Measurements from ENCODE around the gene DIRAS1.
A peak's percentile ranks its signal among the peaks of the same experiment; 100 is the strongest.

The DIRAS1 gene

DNA sequence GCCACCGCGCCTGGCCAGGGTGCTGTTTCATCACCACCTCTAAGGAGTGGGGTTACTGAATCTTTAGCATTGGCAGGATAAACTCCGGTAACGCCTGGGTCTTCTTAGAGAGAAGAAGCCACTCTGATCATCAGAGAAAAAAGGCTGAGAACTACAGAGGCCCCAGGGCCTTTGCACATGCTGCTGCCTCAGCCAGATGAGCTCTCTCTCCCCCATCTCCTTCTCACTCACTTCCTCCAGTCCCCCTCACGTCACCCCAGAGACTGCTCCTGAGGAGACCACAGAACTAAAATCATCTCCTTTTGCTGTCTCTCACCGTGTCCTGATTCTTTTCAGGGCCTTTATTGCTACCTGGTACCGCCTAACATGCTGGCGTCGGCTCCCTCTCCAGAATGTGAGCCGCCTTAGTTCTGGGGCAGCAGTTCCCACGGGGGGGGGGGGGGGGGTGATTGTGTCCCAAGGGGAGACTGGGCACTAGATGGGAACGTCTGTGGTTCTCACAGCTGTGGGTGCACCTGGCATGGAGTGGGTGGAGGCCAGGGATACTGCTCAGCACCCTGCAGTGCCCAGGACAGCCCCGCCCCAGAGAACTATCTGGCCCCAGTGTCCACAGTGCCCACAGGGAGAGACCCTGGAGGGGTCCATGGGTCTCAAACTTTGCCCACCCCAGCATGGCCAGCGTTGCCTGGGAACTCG lies 5.1 kb upstream of the DIRAS1 start:
- H4K20me1 ChIP-seq (ENCODE audit: insufficient read depth, low read length): no peaks in the 10 kb centered on the region
- no peaks in the 10 kb centered on the region for H3K79me2 ChIP-seq (ENCODE audit: low read length)
- H2AFZ ChIP-seq (ENCODE audit: low read depth, low read length): no peak overlapping the region
- H3K9me3 ChIP-seq (ENCODE audit: insufficient read depth, low read length): no peaks in the 10 kb centered on the region
- no peak overlapping the region for H3K9ac ChIP-seq (ENCODE audit: low read length)
- no peaks in the 10 kb centered on the region for H3K36me3 ChIP-seq (replicated peaks; ENCODE audit: low read depth, low read length)
- H3K4me3 ChIP-seq (ENCODE audit: low read length): no peak overlapping the region
- no peak for TF ChIP-seq EZH2phosphoT487 (IDR thresholded peaks at IDR 0.05; ENCODE audit: low read depth)
- TF ChIP-seq, protein P1, sequence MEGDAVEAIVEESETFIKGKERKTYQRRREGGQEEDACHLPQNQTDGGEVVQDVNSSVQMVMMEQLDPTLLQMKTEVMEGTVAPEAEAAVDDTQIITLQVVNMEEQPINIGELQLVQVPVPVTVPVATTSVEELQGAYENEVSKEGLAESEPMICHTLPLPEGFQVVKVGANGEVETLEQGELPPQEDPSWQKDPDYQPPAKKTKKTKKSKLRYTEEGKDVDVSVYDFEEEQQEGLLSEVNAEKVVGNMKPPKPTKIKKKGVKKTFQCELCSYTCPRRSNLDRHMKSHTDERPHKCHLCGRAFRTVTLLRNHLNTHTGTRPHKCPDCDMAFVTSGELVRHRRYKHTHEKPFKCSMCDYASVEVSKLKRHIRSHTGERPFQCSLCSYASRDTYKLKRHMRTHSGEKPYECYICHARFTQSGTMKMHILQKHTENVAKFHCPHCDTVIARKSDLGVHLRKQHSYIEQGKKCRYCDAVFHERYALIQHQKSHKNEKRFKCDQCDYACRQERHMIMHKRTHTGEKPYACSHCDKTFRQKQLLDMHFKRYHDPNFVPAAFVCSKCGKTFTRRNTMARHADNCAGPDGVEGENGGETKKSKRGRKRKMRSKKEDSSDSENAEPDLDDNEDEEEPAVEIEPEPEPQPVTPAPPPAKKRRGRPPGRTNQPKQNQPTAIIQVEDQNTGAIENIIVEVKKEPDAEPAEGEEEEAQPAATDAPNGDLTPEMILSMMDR (IDR thresholded peaks at IDR 0.05; ENCODE audit: low read depth, low read length): no peak
- H3K4me1 ChIP-seq (ENCODE audit: low read length): no peaks in the 10 kb centered on the region
- no peak overlapping the region for H3K27ac ChIP-seq (ENCODE audit: low read length)
- H3K27me3 ChIP-seq (ENCODE audit: low read depth, low read length): no peaks in the 10 kb centered on the region
- no peak overlapping the region for H3K4me2 ChIP-seq (ENCODE audit: low read length)

DNA sequence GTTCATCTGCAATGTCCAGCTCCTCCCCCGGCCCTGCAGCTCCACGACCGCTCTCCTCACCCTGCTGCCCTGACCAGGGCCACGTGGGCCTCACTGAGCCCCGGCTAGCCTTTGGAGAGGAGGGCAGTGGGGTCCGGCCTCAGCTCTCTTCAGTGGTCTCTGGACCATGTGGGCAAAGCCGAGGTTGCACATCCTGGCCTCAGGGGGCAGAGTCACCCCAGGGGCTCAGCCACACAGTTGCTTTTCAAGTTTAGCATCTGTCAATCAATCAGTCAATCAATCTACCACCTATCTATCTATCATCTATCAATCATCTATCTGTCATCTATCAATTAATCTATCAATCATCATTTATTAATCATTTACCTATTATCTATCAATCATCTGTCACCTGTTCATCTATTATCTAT lies 3.0 kb upstream of the DIRAS1 start:
- H3K4me2 ChIP-seq (ENCODE audit: low read length): no peak overlapping the region
- peaks cover under 1% of the 10 kb centered on the region; the same call in 1 of the 2 replicates for H3K27me3 ChIP-seq (ENCODE audit: low read depth, low read length)
- H2AFZ ChIP-seq (ENCODE audit: low read depth, low read length): no peak overlapping the region
- H3K4me1 ChIP-seq (ENCODE audit: low read length): no peaks in the 10 kb centered on the region
- H3K4me3 ChIP-seq (ENCODE audit: low read length): no peak overlapping the region
- H4K20me1 ChIP-seq (ENCODE audit: insufficient read depth, low read length): no peaks in the 10 kb centered on the region
- no peaks in the 10 kb centered on the region for H3K36me3 ChIP-seq (replicated peaks; ENCODE audit: low read depth, low read length)
- H3K9ac ChIP-seq (ENCODE audit: low read length): no peak overlapping the region
- H3K79me2 ChIP-seq (ENCODE audit: low read length): no peaks in the 10 kb centered on the region
- H3K9me3 ChIP-seq (ENCODE audit: insufficient read depth, low read length): no peaks in the 10 kb centered on the region
- TF ChIP-seq, protein P1 (IDR thresholded peaks at IDR 0.05; ENCODE audit: low read depth, low read length): 0 out of 2 replicates have a peak, but pooled peaks have one; percentile 6
- TF ChIP-seq EZH2phosphoT487 (IDR thresholded peaks at IDR 0.05; ENCODE audit: low read depth): no peak
- no peak overlapping the region for H3K27ac ChIP-seq (ENCODE audit: low read length)

DNA sequence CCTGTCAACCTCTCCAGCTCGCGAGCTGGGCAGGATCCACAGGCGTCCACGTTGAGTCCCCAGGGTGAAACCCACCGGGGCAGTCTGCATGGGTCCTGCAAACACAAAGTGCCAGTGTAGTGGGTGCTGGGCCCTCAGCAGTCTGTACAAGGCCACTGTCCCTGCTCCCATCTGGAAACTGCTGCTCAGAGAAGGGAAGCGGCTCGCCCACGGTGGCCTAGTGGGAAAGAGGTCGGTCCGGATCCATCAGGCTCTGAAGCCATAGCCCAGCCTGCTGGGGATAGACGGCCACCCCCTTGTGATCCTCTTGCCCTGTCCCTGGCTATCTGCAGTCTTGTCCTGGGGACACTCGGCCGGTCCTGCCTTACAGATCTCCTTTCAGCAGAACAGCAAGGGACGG lies 2.6 kb upstream of the DIRAS1 start:
- H3K9ac ChIP-seq (ENCODE audit: low read length): no peak overlapping the region
- H3K79me2 ChIP-seq (ENCODE audit: low read length): no peaks in the 10 kb centered on the region
- no peaks in the 10 kb centered on the region for H3K9me3 ChIP-seq (ENCODE audit: insufficient read depth, low read length)
- H3K4me1 ChIP-seq (ENCODE audit: low read length): no peaks in the 10 kb centered on the region
- H2AFZ ChIP-seq (ENCODE audit: low read depth, low read length): no peak overlapping the region
- no peaks in the 10 kb centered on the region for H4K20me1 ChIP-seq (ENCODE audit: insufficient read depth, low read length)
- no peaks in the 10 kb centered on the region for H3K36me3 ChIP-seq (replicated peaks; ENCODE audit: low read depth, low read length)
- peaks cover 4% of the 10 kb centered on the region; the same call in 1 of the 2 replicates for H3K27me3 ChIP-seq (ENCODE audit: low read depth, low read length)
- no peak overlapping the region for H3K4me2 ChIP-seq (ENCODE audit: low read length)
- TF ChIP-seq, protein P1 (IDR thresholded peaks at IDR 0.05; ENCODE audit: low read depth, low read length): no peak
- TF ChIP-seq EZH2phosphoT487 (IDR thresholded peaks at IDR 0.05; ENCODE audit: low read depth): no peak
- H3K4me3 ChIP-seq (ENCODE audit: low read length): no peak overlapping the region
- H3K27ac ChIP-seq (ENCODE audit: low read length): no peak overlapping the region

DNA sequence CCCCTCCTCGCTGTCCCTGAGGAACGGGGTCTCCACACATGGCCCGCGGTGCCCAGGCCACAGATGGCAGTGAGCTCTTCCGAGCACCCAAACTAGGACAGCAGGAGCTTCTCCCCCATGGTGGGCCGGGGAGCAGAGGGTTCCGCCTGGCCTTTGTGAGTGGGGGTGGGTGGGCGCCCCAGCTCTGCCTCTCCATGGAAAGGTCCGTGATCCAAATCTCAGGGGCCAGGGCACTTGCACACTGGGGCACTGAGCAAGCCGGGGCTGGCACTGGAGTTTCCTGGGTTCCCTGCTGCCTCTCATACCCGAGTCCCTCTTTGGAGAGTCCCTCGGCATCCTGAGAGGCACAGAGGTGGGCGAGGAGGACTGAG lies 2.2 kb upstream of the DIRAS1 start:
- no peaks in the 10 kb centered on the region for H3K79me2 ChIP-seq (ENCODE audit: low read length)
- no peak overlapping the region for H3K4me3 ChIP-seq (ENCODE audit: low read length)
- TF ChIP-seq EZH2phosphoT487 (IDR thresholded peaks at IDR 0.05; ENCODE audit: low read depth): no peak
- TF ChIP-seq, protein P1 (IDR thresholded peaks at IDR 0.05; ENCODE audit: low read depth, low read length): no peak
- H3K9me3 ChIP-seq (ENCODE audit: insufficient read depth, low read length): no peaks in the 10 kb centered on the region
- no peak overlapping the region for H3K9ac ChIP-seq (ENCODE audit: low read length)
- H3K27ac ChIP-seq (ENCODE audit: low read length): no peak overlapping the region
- peaks cover 4% of the 10 kb centered on the region; the same call in 1 of the 2 replicates for H3K27me3 ChIP-seq (ENCODE audit: low read depth, low read length)
- no peak overlapping the region for H2AFZ ChIP-seq (ENCODE audit: low read depth, low read length)
- H3K36me3 ChIP-seq (replicated peaks; ENCODE audit: low read depth, low read length): no peaks in the 10 kb centered on the region
- H4K20me1 ChIP-seq (ENCODE audit: insufficient read depth, low read length): no peaks in the 10 kb centered on the region
- H3K4me1 ChIP-seq (ENCODE audit: low read length): no peaks in the 10 kb centered on the region
- no peak overlapping the region for H3K4me2 ChIP-seq (ENCODE audit: low read length)

All from OCI-LY3 (cell line).